Measurements from ENCODE around the gene TOR1AIP2. TPM values are rescaled to one million over a fixed set of nuclear protein-coding genes. Genes with fewer than 3 reads are reported as not detected.
"Not testable (repeated sequence)": the region's sequence is repeated elsewhere in the genome, so short reads cannot be mapped to it uniquely, and the experiment has no call there.

The TOR1AIP2 gene
- polyA plus RNA-seq, 3 donors from 2014 or later, result 8.7 to 15.5 (median 8.7) TPM

DNA sequence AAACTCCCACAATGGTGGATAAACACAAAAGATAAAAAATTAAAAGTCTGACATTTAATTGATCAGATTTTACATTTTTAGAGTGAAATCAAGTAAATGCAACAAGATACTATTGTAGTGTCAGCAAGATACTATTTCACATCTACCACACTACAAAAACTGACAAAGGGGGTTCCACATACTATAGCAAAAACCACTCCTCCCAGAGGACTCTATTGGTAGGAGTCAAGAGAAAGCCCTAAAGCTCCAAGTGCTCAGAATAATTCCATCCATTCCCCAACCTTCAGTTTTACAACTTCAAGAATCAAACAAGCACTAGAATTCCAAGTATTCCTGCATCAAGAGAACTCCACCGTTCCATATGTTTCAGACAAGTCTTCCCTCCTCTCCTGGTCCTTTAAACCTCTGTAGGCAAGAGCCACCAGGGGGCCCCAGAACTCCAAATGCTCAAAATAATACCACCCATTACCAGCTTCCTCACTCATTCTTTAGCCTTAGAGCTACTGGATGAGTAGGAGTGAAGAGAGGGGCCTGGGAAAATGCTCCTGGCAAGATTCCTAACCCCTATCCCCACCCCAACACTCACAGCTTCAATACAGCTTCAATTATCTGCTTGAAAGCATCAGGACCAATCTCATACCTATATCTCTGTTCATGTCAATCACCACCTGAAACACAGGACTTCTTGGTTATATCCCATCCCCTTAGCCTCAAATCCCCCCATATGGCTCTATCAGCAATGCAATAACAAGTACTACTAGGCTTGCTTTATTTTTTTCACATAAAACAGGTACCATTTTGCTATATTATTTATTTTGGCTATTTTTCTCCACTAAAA is 9.9 kb downstream of the TOR1AIP2 start:
- peak; percentile 43 to 54 (median 49) for DNase-seq
- no peak overlapping the region for H3K4me3 Mint-ChIP-seq
- H3K36me3 Mint-ChIP-seq, result peaks cover 0 to 8% (median 4%) of the 10 kb centered on the region in 3 donors
- no peaks in the 10 kb centered on the region for H3K9me3 Mint-ChIP-seq
- peak overlapping the region in 2 of 6 donors; percentile 14 to 60 for H3K27ac Mint-ChIP-seq
- peaks cover 3 to 27% of the 10 kb centered on the region in 2 donors for H3K4me1 Mint-ChIP-seq
- no peaks in the 10 kb centered on the region for H3K27me3 Mint-ChIP-seq (ENCODE audit: low read depth in 3 of 3)

DNA sequence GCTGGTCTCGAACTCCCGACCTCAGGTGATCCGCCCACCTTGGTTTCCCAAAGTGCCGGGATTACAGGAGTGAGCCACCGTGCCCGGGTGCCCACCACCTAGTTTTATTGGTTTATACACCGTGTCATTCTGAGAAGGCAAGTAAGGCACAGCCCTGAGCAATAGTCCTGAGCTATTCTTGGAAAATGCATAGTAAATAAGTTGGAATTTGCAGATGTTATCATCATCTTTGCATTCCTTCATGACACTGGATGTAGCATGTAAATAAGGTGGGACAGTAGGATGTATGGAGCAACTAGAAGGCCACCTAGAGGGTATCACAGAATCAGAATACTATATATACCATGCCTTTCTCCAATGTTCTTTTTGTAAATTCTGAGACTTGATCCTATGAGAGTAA is 11.0 kb downstream of the TOR1AIP2 start:
- Mint-ChIP-seq H3K4me3 (no peak overlapping the region), H3K36me3 (peaks cover 0 to 8% (median 4%) of the 10 kb centered on the region in 3 donors), H3K27me3 (ENCODE audit: low read depth in 3 of 3) (no peaks in the 10 kb centered on the region), H3K4me1 (peaks cover 0 to 17% of the 10 kb centered on the region in 2 donors), H3K27ac (peak overlapping the region in 1 of 6 donors; percentile 14), H3K9me3 (no peaks in the 10 kb centered on the region)
- DNase-seq, result no peak

DNA sequence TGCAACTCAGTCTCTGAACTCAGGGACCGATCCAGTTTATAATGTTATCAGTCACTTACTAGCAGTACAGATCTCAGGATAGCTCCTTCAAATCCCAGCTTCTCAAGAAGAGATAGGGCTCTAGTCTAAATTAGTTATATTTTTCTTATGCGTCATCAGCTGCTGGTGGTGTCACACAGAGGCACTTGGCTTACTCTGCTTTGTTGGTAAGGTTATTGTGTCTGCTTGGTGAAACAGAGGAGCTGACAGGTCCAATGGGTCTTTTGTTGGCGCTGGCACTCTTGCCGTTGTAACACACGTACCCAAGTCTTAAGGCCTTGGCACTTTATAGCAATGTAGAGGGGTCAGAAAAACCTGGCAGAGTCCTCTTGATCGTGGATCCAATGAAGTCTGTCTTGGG is 12.2 kb downstream of the TOR1AIP2 start:
- H3K27me3 Mint-ChIP-seq (ENCODE audit: low read depth in 3 of 3), result no peaks in the 10 kb centered on the region
- H3K9me3 Mint-ChIP-seq, result no peaks in the 10 kb centered on the region
- H3K27ac Mint-ChIP-seq, result no peak overlapping the region
- peaks cover 0 to 11% of the 10 kb centered on the region in 2 donors for H3K4me1 Mint-ChIP-seq
- H3K36me3 Mint-ChIP-seq, result peaks cover 0 to 8% (median 8%) of the 10 kb centered on the region in 3 donors
- DNase-seq, result no peak
- H3K4me3 Mint-ChIP-seq, result no peak overlapping the region

- no peak for DNase-seq
- no peaks in the 10 kb centered on the region for H3K9me3 Mint-ChIP-seq
- no peak overlapping the region for H3K27ac Mint-ChIP-seq
- no peak overlapping the region for H3K4me3 Mint-ChIP-seq
- H3K27me3 Mint-ChIP-seq (ENCODE audit: low read depth in 3 of 3), result no peaks in the 10 kb centered on the region
- H3K36me3 Mint-ChIP-seq, result peaks cover 4 to 29% (median 20%) of the 10 kb centered on the region in 3 donors
- no peaks in the 10 kb centered on the region for H3K4me1 Mint-ChIP-seq
Measured at GRCh38 chr1:179860652-179861051, 17.0 kb downstream of the TOR1AIP2 start.

DNA sequence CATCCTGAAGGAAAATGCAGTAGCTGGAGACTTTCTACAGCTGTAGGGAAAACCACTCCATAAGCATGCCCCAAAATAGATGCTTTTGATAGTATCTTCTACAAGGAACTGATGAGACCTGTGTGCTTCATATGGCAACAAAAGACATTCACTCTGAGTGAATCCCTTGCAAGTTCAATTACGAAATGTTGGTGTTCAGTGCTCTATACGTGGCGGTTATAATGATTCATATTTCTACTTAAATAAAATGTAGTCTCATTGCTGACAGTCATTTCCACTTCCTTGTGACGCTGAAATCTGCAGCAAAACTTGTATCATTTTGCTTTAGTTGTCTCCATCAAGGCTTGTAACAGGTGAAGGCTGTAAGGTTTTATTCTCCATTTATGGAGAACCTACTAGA is 20.6 kb downstream of the TOR1AIP2 start:
- Mint-ChIP-seq H3K36me3 (peaks cover 12 to 43% (median 30%) of the 10 kb centered on the region in 3 donors), H3K4me1 (no peaks in the 10 kb centered on the region), H3K27ac (no peak overlapping the region), H3K9me3 (no peaks in the 10 kb centered on the region), H3K27me3 (ENCODE audit: low read depth in 3 of 3) (no peaks in the 10 kb centered on the region), H3K4me3 (no peak overlapping the region)
- DNase-seq, result no peak

DNA sequence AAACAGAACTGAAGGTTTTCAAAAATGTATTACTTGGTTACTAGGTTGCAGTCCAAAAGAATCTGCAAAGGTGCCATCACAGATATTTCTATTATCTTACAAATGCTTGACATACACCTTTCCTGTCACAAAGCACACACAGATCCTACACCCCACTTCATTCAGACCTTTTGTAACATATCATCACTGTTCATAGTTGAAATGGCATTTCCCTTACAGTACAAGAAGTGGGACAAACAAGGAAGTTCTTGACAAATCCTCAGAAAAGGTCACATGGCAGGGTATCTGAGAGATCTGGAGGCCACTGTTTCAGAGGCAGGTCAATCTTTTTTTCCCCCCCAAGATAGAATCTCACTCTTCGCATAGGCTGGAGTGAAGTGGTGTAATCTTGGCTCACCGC is 21.3 kb downstream of the TOR1AIP2 start:
- no peak overlapping the region for H3K4me3 Mint-ChIP-seq

GRCh38 chr1:179855831-179856230 is 21.8 kb downstream of the TOR1AIP2 start:
- H3K4me1 Mint-ChIP-seq; H3K9me3 Mint-ChIP-seq; DNase-seq; H3K27me3 Mint-ChIP-seq (ENCODE audit: low read depth in 3 of 3); H3K27ac Mint-ChIP-seq; H3K4me3 Mint-ChIP-seq: not testable (repeated sequence)
- peaks cover 19 to 46% (median 30%) of the 10 kb centered on the region in 3 donors for H3K36me3 Mint-ChIP-seq

More for the DNA sequence above, 21.3 kb downstream of the TOR1AIP2 start:
- H3K27ac Mint-ChIP-seq, result peak overlapping the region in 1 of 6 donors; percentile 34
- DNase-seq, result no peak
- H3K27me3 Mint-ChIP-seq (ENCODE audit: low read depth in 3 of 3), result no peaks in the 10 kb centered on the region
- peaks cover 15 to 45% (median 30%) of the 10 kb centered on the region in 3 donors for H3K36me3 Mint-ChIP-seq
- no peaks in the 10 kb centered on the region for H3K4me1 Mint-ChIP-seq
- no peaks in the 10 kb centered on the region for H3K9me3 Mint-ChIP-seq

DNA sequence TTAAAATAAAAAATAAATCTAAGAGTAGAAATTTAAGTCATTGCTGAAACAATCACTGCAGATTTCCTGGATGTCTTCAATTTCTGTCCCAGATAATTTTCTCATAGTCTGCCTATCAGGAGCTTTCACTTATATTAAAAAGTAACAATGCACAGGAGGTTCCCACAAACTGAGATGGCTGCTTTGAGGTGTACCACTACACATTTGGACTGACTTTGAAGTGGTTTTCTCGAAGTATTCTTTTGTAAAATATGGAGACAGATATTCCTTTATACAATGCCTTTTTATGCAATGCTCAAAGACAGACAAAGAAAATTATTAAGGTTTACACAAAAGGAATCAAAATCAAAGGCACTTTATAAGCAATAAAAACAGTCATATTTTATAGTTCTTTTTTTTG is 24.5 kb downstream of the TOR1AIP2 start:
- Mint-ChIP-seq H3K4me1 (no peaks in the 10 kb centered on the region), H3K9me3 (no peaks in the 10 kb centered on the region), H3K27ac (peak overlapping the region in 1 of 6 donors; percentile 15), H3K36me3 (peaks cover 21 to 58% (median 36%) of the 10 kb centered on the region in 3 donors), H3K27me3 (ENCODE audit: low read depth in 3 of 3) (no peaks in the 10 kb centered on the region), H3K4me3 (no peak overlapping the region)
- no peak for DNase-seq

DNA sequence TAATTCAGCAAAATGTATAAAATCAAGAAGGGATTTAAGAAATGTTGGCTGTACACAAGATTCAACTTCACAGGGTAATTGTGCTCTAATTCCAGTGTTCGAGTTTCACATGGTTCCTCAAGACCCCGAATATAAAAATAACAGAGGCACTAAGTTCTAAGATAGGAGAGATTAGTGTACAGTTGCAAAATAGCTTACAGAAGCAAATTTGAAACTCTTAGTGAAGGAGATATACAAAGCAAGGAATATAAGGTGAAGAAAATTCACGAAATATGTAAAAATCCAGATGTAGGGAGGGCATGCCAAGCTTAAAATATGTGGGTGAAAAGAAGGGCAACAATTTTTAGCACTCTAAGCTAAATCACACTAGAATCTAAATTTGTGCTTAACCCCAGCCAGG is 29.4 kb downstream of the TOR1AIP2 start:
- Mint-ChIP-seq H3K4me1 (no peaks in the 10 kb centered on the region), H3K27me3 (ENCODE audit: low read depth in 3 of 3) (no peaks in the 10 kb centered on the region), H3K9me3 (no peaks in the 10 kb centered on the region), H3K36me3 (peaks cover 19 to 50% (median 22%) of the 10 kb centered on the region in 3 donors), H3K27ac (no peak overlapping the region), H3K4me3 (no peak overlapping the region)
- DNase-seq, result no peak

GRCh38 chr1:179840107-179840506 is 37.5 kb downstream of the TOR1AIP2 start:
- H3K9me3 Mint-ChIP-seq, result no peaks in the 10 kb centered on the region
- H3K4me1 Mint-ChIP-seq, result no peaks in the 10 kb centered on the region
- H3K27me3 Mint-ChIP-seq (ENCODE audit: low read depth in 3 of 3), result no peaks in the 10 kb centered on the region
- H3K27ac Mint-ChIP-seq, result no peak overlapping the region
- no peak overlapping the region for H3K4me3 Mint-ChIP-seq
- H3K36me3 Mint-ChIP-seq, result peaks cover 11 to 22% (median 11%) of the 10 kb centered on the region in 3 donors
- no peak for DNase-seq

- H3K4me1 Mint-ChIP-seq; H3K9me3 Mint-ChIP-seq; H3K27ac Mint-ChIP-seq; H3K4me3 Mint-ChIP-seq; DNase-seq; H3K27me3 Mint-ChIP-seq (ENCODE audit: low read depth in 3 of 3): not testable (repeated sequence)
- H3K36me3 Mint-ChIP-seq, result peaks cover 9 to 15% (median 11%) of the 10 kb centered on the region in 3 donors
Measured at GRCh38 chr1:179836686-179837445, 40.7 kb downstream of the TOR1AIP2 start.

DNA sequence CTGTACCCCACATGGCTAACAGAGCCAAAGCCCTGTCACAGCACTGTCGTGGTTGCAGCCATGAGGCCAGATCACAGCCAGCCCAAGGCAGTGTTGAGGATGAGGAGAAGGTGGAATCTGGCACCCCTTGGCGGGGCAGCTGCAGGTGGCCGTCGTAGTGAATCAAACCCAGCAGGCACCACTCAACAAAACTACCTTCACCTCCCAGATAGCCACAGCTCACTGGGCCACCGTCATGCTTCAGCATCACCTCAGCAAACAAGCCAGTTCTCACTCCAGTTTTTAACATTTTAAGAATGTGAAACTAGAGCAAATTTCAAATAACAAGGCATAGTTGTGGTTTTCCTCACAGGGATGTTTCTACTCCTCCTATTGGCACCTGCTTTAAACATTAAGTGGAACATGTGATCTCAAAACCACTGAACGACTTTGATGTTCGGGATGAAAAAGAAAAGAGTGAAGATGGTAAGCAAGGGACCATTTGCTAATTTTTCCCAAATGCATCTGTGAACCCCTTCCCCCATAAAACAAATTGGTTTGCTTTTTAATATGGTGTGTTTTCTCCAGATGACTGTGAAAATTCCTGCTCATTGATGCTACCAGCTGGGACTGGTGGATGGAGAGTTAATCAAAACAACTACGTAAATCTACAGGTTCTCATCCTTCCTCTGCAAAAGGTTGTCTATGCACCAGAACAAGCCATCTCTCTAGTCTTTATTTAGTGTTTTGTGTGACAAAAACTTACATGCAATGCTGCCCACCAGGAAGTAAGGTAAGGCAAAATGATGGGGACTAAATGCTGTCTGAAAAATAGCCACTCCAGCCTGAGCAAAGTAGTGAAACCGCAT is 45.5 kb downstream of the TOR1AIP2 start:
- peaks cover 0 to 2% (median 0%) of the 10 kb centered on the region in 3 donors for H3K27me3 Mint-ChIP-seq (ENCODE audit: low read depth in 3 of 3)
- DNase-seq, result no peak
- H3K4me3 Mint-ChIP-seq, result no peak overlapping the region

GRCh38 chr1:179831225-179831624 is 46.4 kb downstream of the TOR1AIP2 start:
- Mint-ChIP-seq H3K27ac (no peak overlapping the region), H3K36me3 (peaks cover 6 to 8% (median 8%) of the 10 kb centered on the region in 3 donors), H3K9me3 (no peaks in the 10 kb centered on the region), H3K4me1 (peaks cover 14 to 21% of the 10 kb centered on the region in 2 donors), H3K4me3 (no peak overlapping the region), H3K27me3 (ENCODE audit: low read depth in 3 of 3) (peaks cover 0 to 7% (median 3%) of the 10 kb centered on the region in 3 donors)
- no peak for DNase-seq

More for the DNA sequence above, 45.5 kb downstream of the TOR1AIP2 start:
- H3K4me1 Mint-ChIP-seq, result peaks cover 14 to 21% of the 10 kb centered on the region in 2 donors
- peaks cover 7 to 9% (median 8%) of the 10 kb centered on the region in 3 donors for H3K36me3 Mint-ChIP-seq
- no peaks in the 10 kb centered on the region for H3K9me3 Mint-ChIP-seq
- no peak overlapping the region for H3K27ac Mint-ChIP-seq
